ENCODE results near the gene SIX1. TPM values are rescaled to one million over a fixed set of nuclear protein-coding genes. Genes with fewer than 3 reads are reported as not detected.

SIX1 gene
- total RNA-seq, 4 donors from 2014 or later: 0.42 to 0.58 (median 0.48) TPM

- no peak for DNase-seq (ENCODE audit: extremely low spot score)
- Histone ChIP-seq H3K27me3 (peaks cover 20 to 100% (median 94%) of the 10 kb centered on the region in 4 donors), H3K4me3 (no peak overlapping the region), H3K27ac (replicated peaks in 1 of 4) (no peak overlapping the region), H3K4me1 (peaks cover 39 to 66% (median 59%) of the 10 kb centered on the region in 4 donors), H3K9me3 (no peaks in the 10 kb centered on the region), H3K36me3 (no peaks in the 10 kb centered on the region)
- no peak for TF ChIP-seq POLR2A (IDR thresholded peaks at IDR 0.05; ENCODE audit: low read depth)
- TF ChIP-seq POLR2AphosphoS5 (IDR thresholded peaks at IDR 0.05): no peak
- TF ChIP-seq, protein P1, sequence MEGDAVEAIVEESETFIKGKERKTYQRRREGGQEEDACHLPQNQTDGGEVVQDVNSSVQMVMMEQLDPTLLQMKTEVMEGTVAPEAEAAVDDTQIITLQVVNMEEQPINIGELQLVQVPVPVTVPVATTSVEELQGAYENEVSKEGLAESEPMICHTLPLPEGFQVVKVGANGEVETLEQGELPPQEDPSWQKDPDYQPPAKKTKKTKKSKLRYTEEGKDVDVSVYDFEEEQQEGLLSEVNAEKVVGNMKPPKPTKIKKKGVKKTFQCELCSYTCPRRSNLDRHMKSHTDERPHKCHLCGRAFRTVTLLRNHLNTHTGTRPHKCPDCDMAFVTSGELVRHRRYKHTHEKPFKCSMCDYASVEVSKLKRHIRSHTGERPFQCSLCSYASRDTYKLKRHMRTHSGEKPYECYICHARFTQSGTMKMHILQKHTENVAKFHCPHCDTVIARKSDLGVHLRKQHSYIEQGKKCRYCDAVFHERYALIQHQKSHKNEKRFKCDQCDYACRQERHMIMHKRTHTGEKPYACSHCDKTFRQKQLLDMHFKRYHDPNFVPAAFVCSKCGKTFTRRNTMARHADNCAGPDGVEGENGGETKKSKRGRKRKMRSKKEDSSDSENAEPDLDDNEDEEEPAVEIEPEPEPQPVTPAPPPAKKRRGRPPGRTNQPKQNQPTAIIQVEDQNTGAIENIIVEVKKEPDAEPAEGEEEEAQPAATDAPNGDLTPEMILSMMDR (IDR thresholded peaks at IDR 0.05): no peak
- no peak for TF ChIP-seq EP300 (IDR thresholded peaks at IDR 0.05)
- WGBS: 64% methylated on average over 8 of the region's 11 CpGs
- intact Hi-C loops (cut with DNase I): no loop called here
Measured at GRCh38 chr14:60646226-60646818, 3.0 kb downstream of the SIX1 start.

- no peak overlapping the region for H3K27ac ChIP-seq (replicated peaks in 1 of 4)
- no peak for DNase-seq (ENCODE audit: extremely low spot score)
- no peaks in the 10 kb centered on the region for H3K9me3 ChIP-seq
- H3K27me3 ChIP-seq: peaks cover 20 to 100% (median 94%) of the 10 kb centered on the region in 4 donors
- WGBS: 54% methylated on average over 2 of the region's 2 CpGs
- peaks cover 39 to 66% (median 58%) of the 10 kb centered on the region in 4 donors for H3K4me1 ChIP-seq
- TF ChIP-seq, protein P1 (IDR thresholded peaks at IDR 0.05): no peak
- no peak overlapping the region for H3K4me3 ChIP-seq
- intact Hi-C loops (cut with DNase I): no loop called here
- no peaks in the 10 kb centered on the region for H3K36me3 ChIP-seq
Measured at GRCh38 chr14:60645126-60645741, 4.0 kb downstream of the SIX1 start.

DNA sequence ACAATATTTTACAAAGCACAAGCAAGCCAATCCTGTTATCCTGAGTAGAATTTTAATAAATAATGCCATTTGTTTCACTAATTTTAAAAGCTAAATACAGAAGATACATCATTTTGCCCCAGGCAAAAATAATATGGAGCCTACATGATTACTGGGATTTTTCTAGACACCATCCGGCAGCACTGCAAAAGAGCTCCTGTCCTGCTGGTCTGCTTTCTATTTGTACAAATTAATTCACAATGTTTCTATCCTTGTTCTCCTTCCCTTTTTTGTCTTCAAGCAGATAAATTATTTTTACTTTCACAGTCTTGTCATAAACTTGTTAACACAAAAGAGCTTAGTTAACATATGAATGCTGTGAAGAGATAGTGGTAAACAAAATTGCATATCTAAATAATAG is 4.6 kb downstream of the SIX1 start:
- 68% methylated on average over 1 of the region's 1 CpG for WGBS
- no peak for TF ChIP-seq POLR2A (IDR thresholded peaks at IDR 0.05; ENCODE audit: low read depth)
- no peak for TF ChIP-seq POLR2AphosphoS5 (IDR thresholded peaks at IDR 0.05)
- TF ChIP-seq EP300 (IDR thresholded peaks at IDR 0.05): no peak
- TF ChIP-seq, protein P1 (IDR thresholded peaks at IDR 0.05): no peak
- H3K9me3 ChIP-seq: no peaks in the 10 kb centered on the region
- peaks cover 39 to 61% (median 52%) of the 10 kb centered on the region in 4 donors for H3K4me1 ChIP-seq
- H3K27me3 ChIP-seq: peaks cover 20 to 100% (median 96%) of the 10 kb centered on the region in 4 donors
- intact Hi-C loops (cut with DNase I): no loop called here
- H3K27ac ChIP-seq (replicated peaks in 1 of 4): no peak overlapping the region
- H3K36me3 ChIP-seq: no peaks in the 10 kb centered on the region
- H3K4me3 ChIP-seq: no peak overlapping the region
- DNase-seq (ENCODE audit: extremely low spot score): no peak

DNA sequence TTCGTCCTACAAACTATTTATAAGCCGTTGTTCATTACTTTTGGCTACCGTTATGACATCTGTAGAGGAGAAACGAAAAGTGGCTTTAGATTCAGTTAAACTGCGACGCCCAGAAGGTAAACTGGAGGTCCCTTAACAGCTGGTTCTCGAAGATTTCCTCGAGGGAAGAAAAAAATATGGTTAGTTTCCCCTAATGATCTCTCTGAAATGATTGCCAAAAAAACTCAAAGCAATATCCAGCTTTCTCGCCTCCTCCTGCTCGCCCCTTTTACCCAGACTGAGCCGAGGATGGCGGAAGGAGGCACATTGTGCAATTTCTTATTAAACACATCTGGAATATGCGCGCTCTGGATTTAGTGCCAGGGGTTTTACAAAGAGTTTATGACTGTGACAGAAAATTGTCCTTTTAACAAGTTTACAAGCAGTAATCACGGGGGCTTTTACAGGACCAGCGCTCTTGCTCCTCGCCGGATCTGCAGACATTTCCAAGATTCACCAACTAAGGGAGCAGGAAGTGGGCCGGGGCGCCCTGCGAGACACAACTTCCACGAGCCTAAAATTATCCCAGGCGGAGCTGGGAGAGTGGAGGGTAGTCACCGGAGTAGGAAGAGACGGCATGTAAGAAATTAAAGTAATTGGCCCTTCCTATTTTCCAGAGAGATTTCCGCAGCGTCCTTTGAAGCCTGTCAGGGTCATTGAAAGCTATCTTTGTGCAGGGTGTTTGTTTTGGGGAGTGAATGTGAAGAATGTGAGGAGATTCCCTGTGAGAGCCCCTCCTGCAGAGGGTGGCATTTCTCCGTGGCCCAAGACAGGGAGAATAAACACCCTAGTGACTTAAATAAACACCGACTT is 5.6 kb downstream of the SIX1 start:
- no peaks in the 10 kb centered on the region for H3K36me3 ChIP-seq
- no peaks in the 10 kb centered on the region for H3K9me3 ChIP-seq
- no peak overlapping the region for H3K4me3 ChIP-seq
- intact Hi-C loops (cut with DNase I): no loop called here
- TF ChIP-seq EP300 (IDR thresholded peaks at IDR 0.05) (no peak), POLR2AphosphoS5 (IDR thresholded peaks at IDR 0.05) (no peak), POLR2A (IDR thresholded peaks at IDR 0.05; ENCODE audit: low read depth) (no peak)
- TF ChIP-seq, protein P1 (IDR thresholded peaks at IDR 0.05): no peak
- no peak for DNase-seq (ENCODE audit: extremely low spot score)
- H3K27me3 ChIP-seq: peaks cover 16 to 100% (median 94%) of the 10 kb centered on the region in 4 donors
- H3K27ac ChIP-seq (replicated peaks in 1 of 4): no peak overlapping the region
- peaks cover 34 to 51% (median 43%) of the 10 kb centered on the region in 4 donors for H3K4me1 ChIP-seq
- WGBS: 23% methylated on average over 29 of the region's 29 CpGs

Data from esophagus muscularis mucosa (tissue), 4 donors.